BJ (cell line): Measurements from ENCODE around the gene ACOT8. TPM values are rescaled to one million over a fixed set of nuclear protein-coding genes. Genes with fewer than 3 reads are reported as not detected.
A peak's percentile ranks its signal among the peaks of the same experiment; 100 is the strongest.

Source experiments
- CTCF ChIA-PET: fragments of 350-600 bp; formaldehyde crosslinking; extraction: SDS; loops from one replicate; lab custom pipeline; 2021; ENCODE audit warnings: antibody characterized with exemption, inconsistent platforms; lab: Yijun Ruan, JAX
- POLR2A ChIA-PET: fragments of 300-600 bp; sonication (Branson Sonifier 250); formaldehyde crosslinking; extraction: SDS; loops from one replicate; lab custom pipeline; 2021; ENCODE audit warnings: antibody characterized with exemption; lab: Charles Lee
- DNase-seq: peaks from one replicate; pipeline ENCODE4 v3.0.0-alpha.2; 2011; ENCODE audit warnings: low read depth
- H3K27me3 ChIP-seq: 2 replicates; pipeline ENCODE4 v1.6.0; 2011; ENCODE audit warnings: low read length; ENCODE audit not compliant: control insufficient read depth, insufficient read depth
- H3K36me3 ChIP-seq: 2 replicates; pipeline ENCODE4 v1.5.1; 2011; ENCODE audit warnings: low read length; ENCODE audit not compliant: control insufficient read depth, insufficient read depth
- H3K4me3 ChIP-seq: 2 replicates; pipeline ENCODE4 v1.5.1; 2011; ENCODE audit warnings: low read depth, mild to moderate bottlenecking, control low read depth, low read length
- CTCF ChIP-seq: IDR thresholded peaks from 2 replicates; pipeline ENCODE4 v1.5.1; 2011; ENCODE audit warnings: low read depth, mild to moderate bottlenecking, control low read depth, inconsistent platforms, low read length, moderate library complexity; ENCODE audit not compliant: insufficient read depth
- polyA plus RNA-seq: library from polyadenylated mRNA; depleted of rRNA; stranded (reverse); fragments of >200 nt; gene quantifications from 2 replicates; pipeline ENCODE4 v1.2.3, GENCODE V29; 2011; rRNA removed

The ACOT8 gene
- polyA plus RNA-seq, 1 experiment = 49.9 TPM

GRCh38 chr20:45796337-45797065, 60.7 kb downstream of the ACOT8 start:
- CTCF ChIA-PET = interaction anchor here (0.8 to 1.4 kb wide), 4 partner anchors 8 to 173 kb away, joined by 3 to 6 read pairs (median 5); partner anchors contain the start of gene ZSWIM1
- no peak for TF ChIP-seq CTCF
- POLR2A ChIA-PET = no interaction called here
- DNase-seq = no peak
- Histone ChIP-seq H3K27me3 (no peaks in the 10 kb centered on the region), H3K36me3 (peaks cover 19% of the 10 kb centered on the region), H3K4me3 (no peak overlapping the region)

- peaks cover 4% of the 10 kb centered on the region; the same call in 1 of the 2 replicates for H3K27me3 ChIP-seq
- TF ChIP-seq CTCF = no peak
- no peak for DNase-seq
- ChIA-PET POLR2A (no interaction called here), CTCF (interaction anchor here (0.7 to 1.2 kb wide), 2 partner anchors 13 to 171 kb away, joined by 3 read pairs; no protein-coding TSS in a partner anchor)
- H3K4me3 ChIP-seq = peak overlapping the region; percentile 68
- H3K36me3 ChIP-seq = peaks cover 14% of the 10 kb centered on the region
These were observed 64.7 kb downstream of the ACOT8 start for GRCh38 chr20:45792317-45793118.

Other genes with a start within 250 kb of the ACOT8 start
- gene WFDC10A, start 227.7 kb downstream of the ACOT8 start, polyA plus RNA-seq = not detected in 2 replicates
- not detected in 2 replicates for gene WFDC9, start 226.1 kb downstream of the ACOT8 start, polyA plus RNA-seq
- gene WFDC11, start 187.2 kb downstream of the ACOT8 start, polyA plus RNA-seq = not detected in 2 replicates
- not detected in 2 replicates for gene WFDC13, start 155.4 kb downstream of the ACOT8 start, polyA plus RNA-seq
- gene WFDC10B, start 152.4 kb downstream of the ACOT8 start, polyA plus RNA-seq = not detected in 2 replicates
- gene SPINT4, start 135.0 kb downstream of the ACOT8 start, polyA plus RNA-seq = not detected in 2 replicates
- gene WFDC3, start 65.5 kb downstream of the ACOT8 start, polyA plus RNA-seq = 0.71 and 0.78 TPM in 2 replicates
- gene DNTTIP1, start 65.4 kb downstream of the ACOT8 start, polyA plus RNA-seq = 35.6 and 44.8 TPM in 2 replicates
- 70.6 and 90.8 TPM in 2 replicates for gene UBE2C, start 44.7 kb downstream of the ACOT8 start, polyA plus RNA-seq
- gene TNNC2, start 30.1 kb downstream of the ACOT8 start, polyA plus RNA-seq = 0.60 and 0.81 TPM in 2 replicates
- 13.6 and 17.8 TPM in 2 replicates for gene SNX21, start 23.6 kb downstream of the ACOT8 start, polyA plus RNA-seq
- 3.7 and 4.5 TPM in 2 replicates for gene ZSWIM3, start 222 bp upstream of the ACOT8 start, polyA plus RNA-seq
- gene ZSWIM1, start 23.8 kb upstream of the ACOT8 start, polyA plus RNA-seq = 4.9 and 6.0 TPM in 2 replicates
- gene SPATA25, start 30.2 kb upstream of the ACOT8 start, polyA plus RNA-seq = 0.59 and 0.66 TPM in 2 replicates
- 2.1 and 4.3 TPM in 2 replicates for gene NEURL2, start 33.8 kb upstream of the ACOT8 start, polyA plus RNA-seq
- gene CTSA, start 33.9 kb upstream of the ACOT8 start, polyA plus RNA-seq = 286 and 408 TPM in 2 replicates
- gene PLTP, start 54.8 kb upstream of the ACOT8 start, polyA plus RNA-seq = 11.3 and 22.0 TPM in 2 replicates
- 12.7 and 20.9 TPM in 2 replicates for gene PCIF1, start 77.3 kb upstream of the ACOT8 start, polyA plus RNA-seq
- gene ZNF335, start 114.8 kb upstream of the ACOT8 start, polyA plus RNA-seq = 4.5 and 9.9 TPM in 2 replicates
- gene MMP9, start 151.5 kb upstream of the ACOT8 start, polyA plus RNA-seq = not detected in 2 replicates
- 0.61 and 0.70 TPM in 2 replicates for gene SLC12A5, start 171.8 kb upstream of the ACOT8 start, polyA plus RNA-seq
- 19.0 and 19.9 TPM in 2 replicates for gene NCOA5, start 232.6 kb upstream of the ACOT8 start, polyA plus RNA-seq